HG03025 (cell line): ENCODE measurements around the gene FMOD.

Experiments
- ATAC-seq: cut with Tn5 transposase; IDR thresholded peaks from one replicate; pipeline ENCODE4 v1.9.1; 2021; ENCODE audit warnings: mild to moderate bottlenecking, moderate library complexity; ENCODE audit not compliant: unreplicated experiment, low FRiP score

Gene FMOD

GRCh38 chr1:203351037-203351625, at the start of gene FMOD:
Gene FMOD, minus strand, starts transcription at chr1:203351122. Its CDS starts 2,852 bp downstream, at chr1:203348270.
- no peak for ATAC-seq

DNA sequence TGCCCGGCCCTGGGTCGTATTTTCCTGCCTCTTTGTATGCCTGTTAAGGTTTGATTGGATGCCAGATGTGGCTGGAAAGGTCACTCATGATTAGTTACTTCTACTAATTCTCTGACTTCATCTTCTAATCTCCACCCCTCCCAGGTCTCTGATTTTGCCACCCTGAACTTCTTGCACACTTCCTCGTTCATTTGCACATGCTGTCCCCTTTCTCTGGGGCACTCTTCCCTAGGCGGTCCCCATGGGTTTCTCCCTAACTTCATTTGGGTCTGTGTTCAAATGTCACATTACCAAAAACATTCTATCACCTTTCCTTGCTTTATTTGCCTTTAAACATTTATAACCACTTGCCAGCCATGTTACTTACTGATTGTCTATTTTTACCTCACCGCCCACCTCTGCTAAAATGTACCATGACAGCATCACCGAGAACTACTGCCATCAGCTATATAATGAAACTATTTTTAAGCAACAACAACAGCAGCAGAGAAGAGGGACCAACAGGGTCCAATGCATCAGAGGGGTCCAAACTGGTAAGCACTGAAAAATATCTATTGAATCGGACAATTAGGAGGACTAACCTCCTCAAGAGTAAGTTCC, 45.8 kb upstream of the FMOD start:
- no peak for ATAC-seq

GRCh38 chr1:203395751-203396150, 44.8 kb upstream of the FMOD start:
- no peak for ATAC-seq

DNA sequence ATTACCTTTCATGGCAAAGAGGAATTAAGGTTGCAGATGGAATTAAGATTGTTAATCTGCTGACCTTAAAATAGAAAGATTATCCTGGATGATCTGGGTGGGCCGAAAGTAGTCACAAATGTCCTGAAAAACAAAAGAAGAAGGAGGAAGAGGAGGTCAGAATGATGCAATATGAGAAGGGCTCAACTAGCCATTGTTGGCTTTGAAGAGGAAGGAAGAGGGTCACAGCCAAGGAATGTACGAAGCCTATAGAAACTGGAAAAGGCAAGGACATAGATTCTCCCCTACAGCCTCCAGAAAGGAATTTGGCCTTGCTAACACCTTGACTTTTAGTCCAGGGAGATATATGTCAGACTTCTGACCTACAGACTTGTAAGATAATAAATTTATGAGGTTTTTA, 39.4 kb upstream of the FMOD start:
- no peak for ATAC-seq

DNA sequence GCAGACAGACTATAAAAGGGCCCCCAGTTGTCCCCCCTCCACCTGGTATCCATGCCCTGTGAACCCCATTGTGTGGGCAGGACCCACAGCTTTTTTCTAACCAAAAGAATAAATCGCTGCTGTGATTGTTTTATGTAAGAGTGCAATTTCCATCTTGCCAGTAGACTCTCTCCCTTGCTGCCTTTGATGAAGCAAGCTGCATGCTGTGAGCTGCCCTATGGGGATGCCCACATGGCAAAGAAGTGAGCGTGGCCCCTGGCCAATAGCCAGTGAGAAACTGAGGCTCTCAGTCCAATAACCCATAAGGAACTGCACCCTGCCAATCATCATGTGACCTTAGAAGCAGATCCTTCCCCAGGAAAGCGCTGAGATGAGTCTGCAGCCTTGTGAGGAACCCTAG, 37.8 kb upstream of the FMOD start:
- ATAC-seq, result no peak

- no peak for ATAC-seq
Observed at GRCh38 chr1:203382026-203382425, 31.1 kb upstream of the FMOD start.

- ATAC-seq, result no peak
Observed at GRCh38 chr1:203381151-203381751, 30.3 kb upstream of the FMOD start.

DNA sequence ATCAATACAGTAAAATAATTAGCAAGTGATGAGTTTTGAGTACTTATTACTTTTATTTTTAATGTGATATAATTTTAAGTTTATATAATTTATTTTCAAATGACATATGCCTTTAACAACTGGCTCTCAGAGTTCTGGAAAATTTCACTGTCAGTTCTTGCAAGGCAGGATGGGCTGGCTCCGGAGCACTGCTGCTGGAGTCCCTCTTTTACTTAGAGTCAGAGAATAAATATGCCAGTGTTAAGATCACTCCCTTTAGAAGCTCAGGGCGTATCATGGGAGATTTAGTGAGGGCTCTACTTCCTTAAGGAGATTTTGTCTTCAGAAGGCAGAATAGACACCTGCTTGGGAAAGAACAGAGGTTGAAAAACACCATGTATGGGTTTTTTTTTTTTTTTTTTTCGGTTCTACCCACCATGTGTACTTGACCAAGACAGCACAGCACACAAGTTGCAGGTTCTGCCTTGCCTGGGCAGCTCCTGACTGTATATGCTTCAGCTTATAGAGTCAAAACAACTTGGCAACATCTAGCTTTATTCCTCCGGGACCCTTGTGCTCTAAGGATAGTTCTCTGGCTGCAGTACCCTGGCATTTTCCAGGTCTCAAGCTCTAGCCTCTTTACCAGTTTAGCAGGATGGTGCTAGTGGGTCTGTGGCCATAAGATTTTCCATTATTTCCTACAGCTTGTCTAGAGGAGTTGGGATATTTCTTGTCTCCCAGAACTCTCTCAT, 29.7 kb upstream of the FMOD start:
- ATAC-seq, result no peak

GRCh38 chr1:203379825-203380224, 28.9 kb upstream of the FMOD start:
- ATAC-seq, result no peak

DNA sequence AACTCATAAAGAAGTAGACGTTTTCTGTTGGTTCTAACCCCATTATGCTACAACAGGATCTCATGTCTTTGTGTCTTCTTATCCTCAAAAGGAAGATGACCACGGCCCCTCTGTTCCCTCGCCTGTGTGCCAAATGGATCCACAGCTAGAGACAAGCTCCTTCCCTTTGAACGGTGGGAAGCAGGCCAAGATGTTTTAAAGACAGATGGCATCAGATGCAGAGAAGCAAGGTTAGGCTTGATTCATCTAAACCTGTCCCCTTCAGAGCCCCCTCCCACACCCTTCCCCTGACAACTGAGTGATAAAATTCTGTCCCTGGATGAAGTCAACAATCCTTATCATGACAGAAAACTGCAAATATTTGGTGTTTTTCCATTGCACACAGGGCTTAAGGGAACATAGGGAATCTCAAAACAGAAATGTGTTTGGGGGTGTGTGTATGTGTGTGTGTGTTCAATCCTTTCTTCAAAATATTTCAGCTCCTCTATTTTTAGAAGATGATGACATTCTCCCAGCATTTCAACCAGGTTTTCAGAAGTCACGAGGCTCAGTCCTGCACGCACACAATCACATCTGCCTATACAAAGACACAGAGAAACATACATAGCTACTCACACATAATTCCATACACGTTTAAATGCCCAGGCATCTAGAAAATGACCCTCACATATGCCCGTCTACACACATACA, 27.8 kb upstream of the FMOD start:
- no peak for ATAC-seq

DNA sequence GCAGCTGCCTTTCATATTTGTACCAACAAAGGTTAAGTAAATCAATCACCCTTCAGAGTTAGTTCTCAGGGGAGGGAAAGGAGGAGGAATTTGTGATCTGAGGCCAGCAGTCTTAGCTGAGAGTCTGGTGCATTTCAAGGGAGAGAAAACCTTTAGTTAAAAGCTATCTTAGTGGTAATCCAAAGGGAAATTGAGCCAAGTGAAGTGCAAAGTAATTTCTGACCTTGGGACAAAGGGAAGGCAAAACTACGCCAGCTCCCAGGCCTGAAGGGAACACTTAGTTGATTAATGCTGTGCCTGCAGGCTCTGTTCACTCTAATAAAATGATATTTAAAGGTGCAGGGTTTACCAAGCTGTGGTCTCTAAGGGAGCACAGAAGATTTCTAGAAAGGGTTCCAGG, 23.1 kb upstream of the FMOD start:
- ATAC-seq, result no peak

DNA sequence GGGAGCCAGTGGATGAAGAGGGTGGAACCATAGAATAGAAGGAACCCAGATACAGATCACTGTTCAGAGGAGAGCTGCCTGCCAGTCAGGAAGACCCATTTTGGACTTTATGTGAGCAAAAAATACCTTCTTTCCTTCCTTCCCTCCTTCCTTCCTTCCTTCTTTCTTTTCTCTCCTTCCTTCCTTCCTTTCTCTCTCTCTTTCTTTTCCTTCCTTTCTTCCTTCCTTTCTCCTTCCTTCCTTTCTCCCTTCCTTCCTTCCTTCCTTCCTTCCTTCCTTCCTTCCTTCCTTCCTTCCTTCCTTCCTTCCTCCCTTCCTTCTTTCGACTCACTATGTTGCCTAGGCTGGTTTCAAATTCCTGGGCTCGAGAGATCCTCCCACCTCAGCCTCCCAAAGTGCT, 22.1 kb upstream of the FMOD start:
- no peak for ATAC-seq

DNA sequence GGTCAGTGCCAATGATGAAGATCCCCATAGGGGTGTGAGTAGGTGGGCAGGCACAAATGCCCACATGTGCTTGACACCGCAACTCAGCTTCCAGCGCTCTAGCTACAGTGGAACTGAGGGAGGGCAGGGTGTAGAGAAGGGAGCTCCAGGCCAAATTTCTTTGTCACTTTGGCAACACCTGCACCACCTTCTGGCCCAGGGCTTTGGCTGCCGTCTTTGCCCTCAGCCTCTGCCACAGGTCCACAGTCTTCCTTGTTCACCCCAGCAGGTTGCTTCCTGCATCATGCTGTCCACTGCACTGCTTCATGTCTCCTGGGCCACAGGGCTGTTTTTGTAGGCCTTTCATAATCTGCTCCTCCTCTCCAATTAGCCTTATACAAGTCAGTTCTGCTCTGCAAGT, 20.4 kb upstream of the FMOD start:
- no peak for ATAC-seq

DNA sequence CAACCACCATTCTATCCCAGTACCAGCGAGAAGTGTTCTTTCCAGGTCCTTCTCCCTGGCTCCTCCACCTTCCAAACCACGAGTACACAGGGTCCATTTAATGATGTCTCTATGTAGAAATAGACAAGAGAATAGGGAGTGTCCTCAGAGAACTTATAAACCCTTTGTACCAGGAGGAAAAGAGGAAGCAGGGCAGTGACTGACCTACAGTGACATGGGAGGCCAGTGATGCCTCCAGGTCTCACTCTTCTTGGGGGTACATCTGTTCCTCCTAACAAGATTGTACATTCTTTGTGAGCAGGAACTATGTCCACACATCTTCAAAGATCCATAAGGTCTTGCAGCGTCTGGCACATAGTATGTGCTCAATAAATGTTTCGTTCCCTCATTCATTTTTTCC, 18.7 kb upstream of the FMOD start:
- no peak for ATAC-seq

DNA sequence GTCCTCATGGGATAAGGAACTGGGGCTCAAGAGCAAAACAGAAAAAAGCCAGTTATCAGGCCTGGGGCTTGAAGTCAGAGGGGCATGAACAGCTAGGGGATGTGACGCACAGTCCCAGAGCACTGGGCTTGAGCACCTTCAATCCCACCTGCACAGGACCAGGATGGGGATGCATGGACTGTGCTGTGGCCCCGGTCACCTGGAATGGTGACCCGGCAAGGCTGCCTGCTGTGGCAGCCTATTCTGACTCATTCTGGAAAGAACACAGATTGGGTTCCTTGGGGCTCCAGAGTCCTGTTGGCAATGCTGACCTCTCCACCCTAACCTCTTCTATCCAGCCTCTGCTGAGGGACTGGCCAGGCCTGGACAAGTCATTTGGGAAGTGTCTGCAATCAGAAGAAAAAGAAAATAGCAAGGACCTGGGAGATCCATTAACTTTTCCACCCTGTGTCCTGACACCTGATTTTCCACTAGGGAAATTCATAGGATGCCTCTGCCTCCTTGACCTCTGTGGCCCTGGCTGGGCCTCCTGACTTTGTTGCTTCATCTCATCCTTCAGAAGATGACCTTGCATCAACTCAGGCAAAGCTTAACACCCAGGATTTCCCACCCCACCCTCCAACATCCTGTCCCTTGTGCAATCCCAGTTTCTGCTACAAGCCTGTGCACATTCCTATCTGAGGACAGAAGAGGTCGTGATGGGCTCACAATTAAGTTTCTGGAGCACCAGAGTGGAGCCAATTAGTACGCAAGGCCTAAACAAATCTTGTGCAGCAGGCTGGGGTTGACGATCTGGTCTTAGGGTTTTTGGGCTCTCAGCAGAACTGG, 17.9 kb upstream of the FMOD start:
- no peak for ATAC-seq

GRCh38 chr1:203367057-203367456, 16.1 kb upstream of the FMOD start:
- no peak for ATAC-seq

- ATAC-seq, result no peak
Observed at GRCh38 chr1:203366476-203366875, 15.6 kb upstream of the FMOD start.

DNA sequence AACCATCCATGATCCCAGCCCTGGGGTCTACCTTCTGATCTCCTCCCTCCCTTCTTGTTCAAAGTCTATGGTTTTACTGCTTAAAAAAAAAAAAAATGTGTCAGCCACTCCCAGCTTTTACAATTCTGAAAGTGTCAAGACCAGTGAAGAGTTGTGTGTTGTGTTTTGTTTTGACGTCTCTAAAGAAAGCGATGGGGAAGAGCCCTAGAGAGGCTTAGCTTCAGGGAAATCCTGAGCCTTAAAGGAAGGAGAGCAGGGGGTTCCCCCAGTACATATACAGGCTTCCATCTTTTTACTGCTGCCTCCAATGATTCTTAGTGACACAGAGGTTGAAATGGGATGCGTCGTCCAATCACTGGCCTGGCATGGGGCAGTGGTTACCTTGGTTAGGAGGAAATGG, 13.9 kb upstream of the FMOD start:
- no peak for ATAC-seq

GRCh38 chr1:203364094-203364801, 13.3 kb upstream of the FMOD start:
- no peak for ATAC-seq

- no peak for ATAC-seq
Observed at GRCh38 chr1:203362720-203363025, 11.8 kb upstream of the FMOD start.
